IPS-18a (cell line): ENCODE results near the gene MET.

Experiments
- H3K27ac ChIP-seq: one replicate; pipeline ENCODE4 v1.5.1; 2013; ENCODE audit warnings: low read length
- H3K27me3 ChIP-seq: one replicate; pipeline ENCODE4 v1.6.1; 2013; ENCODE audit warnings: mild to moderate bottlenecking, low read length; ENCODE audit not compliant: control insufficient read depth, insufficient read depth
- H3K36me3 ChIP-seq: one replicate; pipeline ENCODE4 v1.6.1; 2013; ENCODE audit warnings: low read depth, low read length; ENCODE audit not compliant: control insufficient read depth
- H3K4me1 ChIP-seq: one replicate; pipeline ENCODE4 v1.6.1; 2013; ENCODE audit warnings: low read depth, low read length; ENCODE audit not compliant: control insufficient read depth
- H3K4me3 ChIP-seq: one replicate; pipeline ENCODE4 v1.5.1; 2013; ENCODE audit warnings: low read length
- H3K9ac ChIP-seq: one replicate; pipeline ENCODE4 v1.6.1; 2013; ENCODE audit warnings: mild to moderate bottlenecking, low read length, moderate library complexity
- H3K9me3 ChIP-seq: one replicate; pipeline ENCODE4 v1.6.1; 2013; ENCODE audit warnings: low read depth, low read length; ENCODE audit not compliant: control insufficient read depth

Gene MET

DNA sequence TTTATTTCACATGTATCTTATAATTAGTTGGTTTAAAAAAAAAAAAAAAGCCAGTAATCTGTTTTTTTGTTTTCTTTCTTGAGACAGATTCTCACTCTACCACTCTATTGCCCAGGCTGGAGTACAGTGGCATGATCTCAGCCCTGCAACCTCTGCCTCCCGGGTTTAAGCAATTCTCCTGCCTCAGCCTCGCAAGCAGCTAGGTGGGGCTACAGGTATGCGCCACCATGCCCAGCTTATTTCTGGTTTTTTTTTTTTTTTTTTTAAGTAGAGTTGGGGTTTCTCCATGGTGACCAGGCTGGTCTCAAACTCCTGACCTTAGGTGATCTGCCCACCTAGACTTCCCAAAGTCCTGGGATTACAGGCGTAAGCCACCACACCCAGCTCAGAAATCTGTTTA is 156.3 kb downstream of the MET start:
- Histone ChIP-seq H3K9ac (no peak overlapping the region), H3K4me3 (no peak overlapping the region), H3K27ac (no peak overlapping the region), H3K27me3 (no peaks in the 10 kb centered on the region), H3K36me3 (no peaks in the 10 kb centered on the region), H3K9me3 (no peaks in the 10 kb centered on the region), H3K4me1 (no peaks in the 10 kb centered on the region)

DNA sequence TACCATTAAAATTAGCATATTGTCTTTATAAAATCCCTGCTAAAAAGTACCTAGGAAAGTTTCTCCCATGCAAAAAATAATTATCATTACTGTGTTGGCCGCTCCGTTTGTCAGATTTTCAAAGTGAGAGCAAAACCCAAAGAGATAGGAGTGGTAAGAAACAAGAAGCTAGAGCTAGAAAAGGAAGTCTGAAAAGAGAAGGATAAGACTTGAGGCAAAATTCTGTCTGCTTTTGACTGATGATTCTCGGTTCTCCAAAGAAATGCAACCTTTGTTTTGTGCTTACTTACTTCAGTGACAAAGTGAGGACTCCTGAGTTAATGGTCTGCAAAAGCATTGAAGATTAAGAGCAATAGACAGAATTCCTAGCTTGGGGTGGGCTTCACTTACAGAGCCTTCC is 157.0 kb downstream of the MET start:
- Histone ChIP-seq H3K4me1 (no peaks in the 10 kb centered on the region), H3K27me3 (no peaks in the 10 kb centered on the region), H3K9me3 (no peaks in the 10 kb centered on the region), H3K4me3 (no peak overlapping the region), H3K9ac (no peak overlapping the region), H3K27ac (no peak overlapping the region), H3K36me3 (no peaks in the 10 kb centered on the region)

DNA sequence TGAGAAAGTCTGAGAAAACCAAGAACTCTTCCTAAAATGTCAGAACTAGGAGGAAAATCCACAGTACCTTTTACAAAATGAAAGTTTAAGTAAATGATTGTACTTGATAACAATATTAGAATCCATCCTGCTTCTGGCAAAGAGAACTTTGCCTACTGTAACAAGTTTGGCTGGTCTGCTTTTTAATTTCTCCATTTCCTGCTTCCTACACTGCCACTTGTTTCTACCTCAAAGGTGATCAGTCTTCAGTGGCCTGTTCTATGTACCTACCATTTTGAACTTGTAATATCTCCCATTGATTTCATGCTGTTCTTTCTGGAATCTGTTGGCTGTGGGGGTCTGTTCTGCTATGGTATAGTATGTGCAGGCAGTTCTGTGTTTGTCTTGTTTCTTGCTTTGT is 157.5 kb downstream of the MET start:
- Histone ChIP-seq H3K4me3 (no peak overlapping the region), H3K27ac (no peak overlapping the region), H3K27me3 (no peaks in the 10 kb centered on the region), H3K9ac (no peak overlapping the region), H3K36me3 (no peaks in the 10 kb centered on the region), H3K9me3 (no peaks in the 10 kb centered on the region), H3K4me1 (no peaks in the 10 kb centered on the region)

DNA sequence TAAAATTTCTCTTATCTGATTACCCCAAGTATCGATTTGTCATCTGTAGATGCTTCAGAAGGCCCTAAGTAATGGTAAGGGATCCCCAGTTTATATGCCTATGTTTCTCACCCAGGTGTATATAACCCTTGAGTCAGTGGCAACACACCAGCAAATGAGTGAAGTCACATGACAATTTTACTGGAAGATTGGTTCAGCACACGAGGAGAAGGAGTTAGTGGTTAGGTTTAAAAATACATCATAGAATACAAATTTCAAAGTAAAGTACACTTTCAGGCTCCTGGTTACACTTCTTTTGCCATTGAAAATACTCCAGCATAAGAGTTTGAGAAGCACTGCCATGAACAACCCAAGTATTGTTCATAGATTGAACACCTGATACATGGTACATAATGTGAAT is 160.7 kb downstream of the MET start:
- Histone ChIP-seq H3K9ac (no peak overlapping the region), H3K4me3 (no peak overlapping the region), H3K27me3 (no peaks in the 10 kb centered on the region), H3K36me3 (no peaks in the 10 kb centered on the region), H3K4me1 (no peaks in the 10 kb centered on the region), H3K9me3 (no peaks in the 10 kb centered on the region), H3K27ac (no peak overlapping the region)

DNA sequence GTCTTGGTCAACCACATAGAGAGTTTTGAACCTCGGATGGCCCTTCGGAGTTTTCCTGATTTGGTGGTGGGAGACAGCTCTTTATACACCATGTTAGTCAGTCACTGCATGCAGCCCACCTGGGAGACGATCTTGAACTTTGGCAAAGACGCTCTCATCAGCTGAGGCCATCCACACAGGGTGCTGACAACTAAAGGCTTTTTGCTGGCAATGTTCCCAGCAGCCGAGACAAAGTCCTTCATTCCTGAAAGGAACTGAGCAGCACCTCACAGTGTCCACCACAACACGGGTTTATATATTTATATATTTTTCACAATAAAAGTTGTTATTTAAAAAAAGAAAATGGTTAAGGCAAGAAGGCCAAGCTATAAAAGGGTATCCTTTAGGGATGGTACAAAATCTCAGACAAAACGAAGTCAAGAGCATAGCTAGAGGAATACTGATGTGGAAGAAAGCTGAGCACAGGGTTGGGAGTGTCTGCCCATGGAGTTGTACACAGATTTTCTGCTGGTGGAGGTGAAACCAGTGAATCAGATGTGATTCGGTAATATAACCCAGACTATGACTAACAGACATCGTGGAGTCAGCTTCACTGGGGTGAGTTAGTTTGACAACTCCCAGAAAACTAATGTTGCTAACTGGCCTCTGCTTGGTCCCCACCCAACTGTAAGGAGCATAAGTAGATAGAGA is 163.0 kb downstream of the MET start:
- Histone ChIP-seq H3K9me3 (no peaks in the 10 kb centered on the region), H3K4me3 (no peak overlapping the region), H3K36me3 (no peaks in the 10 kb centered on the region), H3K4me1 (no peaks in the 10 kb centered on the region), H3K27me3 (no peaks in the 10 kb centered on the region), H3K27ac (no peak overlapping the region), H3K9ac (no peak overlapping the region)

DNA sequence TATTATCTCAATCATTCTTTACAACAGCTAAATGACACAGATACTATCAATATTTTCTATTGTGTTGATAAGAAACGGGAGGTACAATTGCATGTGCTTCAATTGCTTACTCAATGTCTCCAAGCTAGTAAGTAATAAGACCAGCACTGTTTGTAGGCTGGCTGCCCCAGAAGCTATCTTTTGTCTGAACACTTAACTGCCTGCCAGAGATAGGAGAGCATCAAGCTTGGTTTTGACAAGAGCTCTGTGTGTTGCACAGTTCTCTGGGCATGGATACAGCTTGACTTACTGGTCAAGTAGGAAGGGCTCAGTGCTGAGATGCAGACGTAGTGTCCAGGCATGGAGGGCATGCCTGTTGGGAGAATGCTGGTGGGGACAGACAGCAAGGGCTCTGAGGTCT is 164.1 kb downstream of the MET start:
- Histone ChIP-seq H3K27me3 (no peaks in the 10 kb centered on the region), H3K4me1 (no peaks in the 10 kb centered on the region), H3K4me3 (no peak overlapping the region), H3K9me3 (no peaks in the 10 kb centered on the region), H3K27ac (no peak overlapping the region), H3K36me3 (no peaks in the 10 kb centered on the region), H3K9ac (no peak overlapping the region)

DNA sequence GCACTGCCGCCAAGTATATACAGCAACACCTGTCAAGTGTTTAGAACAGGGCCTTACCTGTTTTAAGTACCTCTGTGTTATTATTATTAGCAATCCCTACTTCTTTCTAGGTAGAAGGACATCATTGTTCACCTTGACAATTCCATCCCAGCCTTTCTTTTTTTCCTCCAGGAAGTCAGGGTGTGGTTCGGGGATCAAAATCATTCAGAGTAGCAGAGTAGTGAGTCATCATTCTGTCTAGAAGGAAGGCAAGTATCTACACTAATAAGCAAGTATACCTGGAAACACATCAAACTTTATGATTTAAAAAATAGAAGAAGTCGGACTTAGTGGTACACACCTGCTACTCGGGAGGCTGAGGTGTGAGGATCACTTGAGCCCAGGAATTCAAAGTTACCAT is 164.9 kb downstream of the MET start:
- no peaks in the 10 kb centered on the region for H3K27me3 ChIP-seq
- H3K4me3 ChIP-seq = no peak overlapping the region
- H3K9ac ChIP-seq = no peak overlapping the region
- no peaks in the 10 kb centered on the region for H3K4me1 ChIP-seq
- H3K36me3 ChIP-seq = no peaks in the 10 kb centered on the region
- H3K27ac ChIP-seq = no peak overlapping the region
- H3K9me3 ChIP-seq = no peaks in the 10 kb centered on the region

DNA sequence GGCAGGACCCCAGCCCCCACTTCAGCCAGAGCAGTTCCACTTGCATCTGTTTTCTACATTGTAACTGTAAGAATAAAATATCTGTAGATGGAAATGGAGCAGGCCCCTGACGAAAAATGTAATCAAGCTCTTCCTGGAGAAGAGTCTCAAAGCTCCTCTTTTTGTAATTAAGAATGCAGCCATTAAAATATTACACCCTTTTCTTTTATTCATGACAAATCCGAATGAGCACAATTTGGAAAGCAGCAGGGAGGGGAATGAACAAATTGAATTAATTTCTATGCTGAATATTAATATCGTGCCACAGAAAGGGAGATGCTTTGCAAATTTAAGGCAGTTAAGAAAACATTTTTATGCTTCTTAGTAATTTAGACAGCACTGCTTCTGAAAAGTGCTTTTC is 165.6 kb downstream of the MET start:
- Histone ChIP-seq H3K4me3 (no peak overlapping the region), H3K36me3 (no peaks in the 10 kb centered on the region), H3K9ac (no peak overlapping the region), H3K27me3 (no peaks in the 10 kb centered on the region), H3K27ac (no peak overlapping the region), H3K9me3 (no peaks in the 10 kb centered on the region), H3K4me1 (no peaks in the 10 kb centered on the region)

DNA sequence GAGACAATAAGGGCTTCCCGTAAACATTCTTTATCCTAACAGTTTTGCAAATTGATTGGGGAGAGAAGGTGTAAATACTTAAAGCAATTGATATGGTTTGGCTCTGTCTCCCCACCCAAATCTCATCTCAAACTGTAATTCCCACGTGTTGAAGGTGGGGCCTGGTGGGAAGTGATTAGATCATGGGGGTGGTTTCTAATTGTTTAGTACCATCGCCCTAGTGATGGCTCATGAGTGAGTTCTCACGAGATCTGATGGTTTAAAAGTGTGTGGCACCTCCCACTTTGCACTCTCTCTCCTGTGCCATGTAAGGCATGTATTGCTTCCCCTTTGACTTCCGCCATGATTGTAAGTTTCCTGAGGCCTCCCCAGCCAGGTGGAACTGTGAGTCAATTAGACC is 168.3 kb downstream of the MET start:
- Histone ChIP-seq H3K27ac (no peak overlapping the region), H3K4me1 (no peaks in the 10 kb centered on the region), H3K27me3 (no peaks in the 10 kb centered on the region), H3K9ac (no peak overlapping the region), H3K4me3 (no peak overlapping the region), H3K9me3 (no peaks in the 10 kb centered on the region), H3K36me3 (no peaks in the 10 kb centered on the region)

DNA sequence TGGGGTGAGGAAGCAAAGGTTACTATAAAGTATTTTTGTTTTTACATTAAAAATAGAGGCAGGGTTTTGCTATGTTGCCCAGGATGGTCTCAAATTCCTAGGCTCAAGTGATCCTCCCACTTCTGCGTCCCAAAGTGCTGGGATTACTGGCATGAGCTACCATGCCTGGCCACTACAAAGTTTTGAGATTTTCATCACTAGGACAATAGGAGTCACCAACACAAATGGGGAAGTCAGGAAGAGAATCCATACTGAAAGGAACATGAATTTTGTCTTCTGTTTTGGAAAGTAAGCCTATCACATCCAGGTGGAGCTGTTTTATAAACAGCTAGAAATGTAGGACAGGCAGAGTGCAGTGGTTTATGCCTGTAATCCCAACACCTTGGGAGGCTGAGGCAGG is 170.4 kb downstream of the MET start:
- Histone ChIP-seq H3K4me3 (no peak overlapping the region), H3K27ac (no peak overlapping the region), H3K9ac (no peak overlapping the region), H3K27me3 (no peaks in the 10 kb centered on the region), H3K36me3 (no peaks in the 10 kb centered on the region), H3K4me1 (no peaks in the 10 kb centered on the region), H3K9me3 (no peaks in the 10 kb centered on the region)

DNA sequence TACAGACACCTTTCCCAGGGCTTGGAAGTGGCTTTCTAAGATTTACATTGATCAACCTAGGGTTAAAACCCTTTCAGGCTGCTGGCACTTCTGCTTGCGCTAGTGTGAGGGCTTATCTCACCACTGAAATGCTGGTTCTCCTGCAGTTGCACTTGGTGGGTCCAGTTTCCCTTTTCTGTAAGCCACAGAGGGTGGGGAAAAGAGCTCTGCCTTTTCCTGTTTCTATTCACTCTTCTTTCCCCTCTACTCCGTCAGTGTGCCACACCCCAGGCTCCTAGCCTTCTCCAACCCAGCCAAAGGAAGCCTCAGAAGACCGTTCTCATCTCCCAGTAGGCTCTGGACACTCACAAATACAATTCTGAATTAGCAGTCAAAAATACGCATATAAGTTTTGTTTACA is 171.4 kb downstream of the MET start:
- Histone ChIP-seq H3K9ac (no peak overlapping the region), H3K27me3 (no peaks in the 10 kb centered on the region), H3K4me3 (no peak overlapping the region), H3K27ac (no peak overlapping the region), H3K4me1 (no peaks in the 10 kb centered on the region), H3K9me3 (no peaks in the 10 kb centered on the region), H3K36me3 (no peaks in the 10 kb centered on the region)
